GM19099 (cell line): ENCODE data around the gene RAP2B.
A peak's percentile ranks its signal among the peaks of the same experiment; 100 is the strongest.

Source experiments
- POLR2A ChIP-seq: IDR thresholded peaks from 3 replicates; pipeline ENCODE4 v1.6.1; 2011; ENCODE audit warnings: low read depth; ENCODE audit not compliant: insufficient read length; ENCODE audit errors: extremely low read depth

Gene RAP2B

GRCh38 chr3:153150991-153151390, 11.0 kb upstream of the RAP2B start:
- TF ChIP-seq POLR2A = no peak

DNA sequence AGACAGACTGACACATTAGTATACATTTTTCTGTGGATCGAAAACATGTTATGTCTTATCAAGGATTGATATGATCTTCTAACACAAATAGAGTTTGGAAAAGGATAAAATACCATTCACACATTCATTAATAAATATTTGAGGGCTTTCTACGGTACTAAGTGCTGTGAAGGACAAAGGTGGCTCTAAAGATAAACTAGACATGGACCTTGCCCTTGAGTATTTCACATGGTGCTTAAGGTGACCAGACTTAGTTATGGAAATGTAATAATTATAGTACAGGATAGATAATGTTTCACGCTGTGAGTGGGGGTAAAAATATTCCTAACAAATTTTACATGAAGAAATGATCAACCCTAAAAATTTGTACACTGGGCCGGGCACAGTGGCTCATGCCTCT, 3.8 kb upstream of the RAP2B start:
- TF ChIP-seq POLR2A = no peak

DNA sequence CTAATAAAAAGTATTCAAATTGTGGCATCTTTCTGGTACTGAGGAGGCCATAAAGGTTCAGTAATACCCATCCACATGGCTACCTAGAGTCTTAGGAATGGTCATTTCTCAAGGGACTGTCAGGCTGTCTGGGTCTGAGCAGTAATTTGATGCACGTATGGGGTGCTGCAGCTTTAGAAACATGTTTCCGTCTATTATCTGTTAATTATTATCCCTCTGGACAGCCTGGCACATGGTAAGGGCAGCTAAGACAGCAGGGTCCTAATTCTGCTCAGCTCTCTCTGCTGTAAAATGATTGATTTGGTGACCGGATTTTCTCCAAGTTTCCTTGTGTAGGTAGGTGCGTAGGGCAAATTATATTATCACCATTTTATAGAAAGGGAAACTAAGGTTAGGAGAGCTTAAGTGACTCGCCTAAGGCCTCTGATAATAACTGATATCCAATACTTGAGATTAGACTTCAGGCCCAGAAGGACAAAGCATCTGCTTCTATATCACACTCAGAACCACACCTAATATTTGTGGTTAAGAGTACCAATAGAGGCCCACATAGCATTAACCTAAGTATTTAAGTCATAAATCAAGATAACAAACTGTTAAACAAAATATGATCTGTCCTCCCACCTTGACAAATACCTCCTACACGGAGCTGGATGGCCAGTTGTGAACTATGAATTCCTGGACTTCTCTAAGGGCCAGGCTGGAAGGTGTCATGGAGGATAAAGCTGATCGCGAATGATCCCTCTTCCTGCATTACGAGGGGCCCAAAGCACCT, 2.9 kb upstream of the RAP2B start:
- no peak for TF ChIP-seq POLR2A

- TF ChIP-seq POLR2A = no peak
These were observed 2.1 kb upstream of the RAP2B start for GRCh38 chr3:153159771-153160397.

- peak; percentile 73 for TF ChIP-seq POLR2A
These were observed 1.4 kb upstream of the RAP2B start for GRCh38 chr3:153160451-153161137.

- peak; percentile 44 for TF ChIP-seq POLR2A
These were observed 800 bp upstream of the RAP2B start for GRCh38 chr3:153161138-153161713.

DNA sequence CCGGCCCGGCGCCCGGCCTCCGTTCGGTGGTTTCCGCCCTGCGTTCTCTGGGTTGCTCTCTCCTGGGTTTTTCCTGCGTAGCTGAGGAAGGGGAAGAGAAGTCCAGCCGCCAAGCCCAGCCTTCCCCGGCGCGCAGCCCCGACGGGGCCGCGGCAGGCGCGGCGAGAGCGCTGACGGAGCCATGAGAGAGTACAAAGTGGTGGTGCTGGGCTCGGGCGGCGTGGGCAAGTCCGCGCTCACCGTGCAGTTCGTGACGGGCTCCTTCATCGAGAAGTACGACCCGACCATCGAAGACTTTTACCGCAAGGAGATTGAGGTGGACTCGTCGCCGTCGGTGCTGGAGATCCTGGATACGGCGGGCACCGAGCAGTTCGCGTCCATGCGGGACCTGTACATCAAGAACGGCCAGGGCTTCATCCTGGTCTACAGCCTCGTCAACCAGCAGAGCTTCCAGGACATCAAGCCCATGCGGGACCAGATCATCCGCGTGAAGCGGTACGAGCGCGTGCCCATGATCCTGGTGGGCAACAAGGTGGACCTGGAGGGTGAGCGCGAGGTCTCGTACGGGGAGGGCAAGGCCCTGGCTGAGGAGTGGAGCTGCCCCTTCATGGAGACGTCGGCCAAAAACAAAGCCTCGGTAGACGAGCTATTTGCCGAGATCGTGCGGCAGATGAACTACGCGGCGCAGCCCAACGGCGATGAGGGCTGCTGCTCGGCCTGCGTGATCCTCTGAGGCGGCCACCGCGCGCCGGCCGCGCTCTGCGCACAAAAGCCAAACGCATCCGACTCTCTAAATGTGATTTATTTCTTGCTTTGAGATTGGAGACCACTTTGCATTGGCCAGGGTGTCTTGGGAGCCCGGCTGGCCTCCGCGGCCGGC, 727 bp downstream of the RAP2B start:
- no peak for TF ChIP-seq POLR2A

DNA sequence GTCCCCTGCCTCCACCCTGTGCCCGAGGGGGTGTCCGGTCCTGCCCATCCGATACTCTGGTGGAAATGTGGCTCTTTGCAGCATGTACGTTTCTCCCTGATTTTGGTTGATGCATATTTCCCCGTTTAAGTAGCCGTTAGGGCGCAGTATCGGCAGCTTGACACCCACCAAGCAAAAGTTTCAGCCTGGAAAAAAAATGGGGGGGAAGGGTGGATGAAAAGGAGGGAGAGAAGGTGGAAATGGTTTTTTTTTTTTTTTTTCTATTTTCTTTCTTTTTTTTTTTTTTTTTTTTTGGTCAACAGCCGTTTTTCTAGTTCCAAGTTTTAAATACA, 1.3 kb downstream of the RAP2B start:
- no peak for TF ChIP-seq POLR2A

GRCh38 chr3:153163756-153164550, 1.9 kb downstream of the RAP2B start:
- no peak for TF ChIP-seq POLR2A

- no peak for TF ChIP-seq POLR2A
These were observed 3.2 kb downstream of the RAP2B start for GRCh38 chr3:153165261-153165681.

GRCh38 chr3:153166206-153166605, 4.2 kb downstream of the RAP2B start:
- no peak for TF ChIP-seq POLR2A

DNA sequence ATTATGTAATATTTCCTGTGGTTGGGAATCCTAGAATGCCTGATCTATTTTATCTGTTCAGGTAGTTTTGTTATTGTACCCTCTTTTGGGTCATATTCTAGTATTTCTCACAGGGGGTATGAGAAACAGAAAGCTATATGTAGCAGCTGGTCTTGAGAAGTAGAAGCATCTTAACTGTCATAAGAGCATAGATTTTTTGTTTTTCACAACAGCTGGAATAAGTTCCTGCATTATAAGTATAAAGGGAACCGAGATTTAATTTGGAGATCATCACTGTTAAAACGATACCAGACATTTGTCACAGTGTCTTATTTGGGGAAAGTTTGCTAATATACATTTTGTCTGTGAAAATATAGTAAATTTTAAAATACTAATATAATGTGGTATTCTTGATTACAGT, 4.8 kb downstream of the RAP2B start:
- TF ChIP-seq POLR2A = no peak

- no peak for TF ChIP-seq POLR2A
These were observed 7.9 kb downstream of the RAP2B start for GRCh38 chr3:153169793-153170383.

DNA sequence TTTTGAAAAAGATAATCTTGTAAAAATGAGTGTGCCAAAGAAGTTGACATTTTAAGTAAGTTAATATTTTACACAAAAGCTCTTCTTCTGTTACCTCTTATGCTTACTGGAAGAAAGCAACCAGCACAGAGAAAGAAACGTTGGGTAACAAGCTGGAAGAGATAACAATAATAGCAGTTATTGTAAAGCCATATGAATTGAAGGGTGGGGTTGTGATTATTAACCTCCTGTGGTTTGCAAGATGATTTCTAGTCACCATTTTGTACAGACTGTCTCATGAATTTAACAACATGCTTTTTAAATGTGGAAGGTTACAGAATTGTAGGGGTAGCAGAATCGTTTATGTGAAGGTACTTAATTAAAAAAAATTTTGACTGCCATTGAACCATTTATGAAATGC, 9.2 kb downstream of the RAP2B start:
- no peak for TF ChIP-seq POLR2A
